ENCODE results near the gene TBC1D1.

Gene TBC1D1

GRCh38 chr4:37905533-37906169 lies 14.8 kb downstream of the TBC1D1 start:
- TF ChIP-seq BACH2 (CRISPR knock-in tag; IDR thresholded peaks at IDR 0.05; ENCODE audit: borderline replicate concordance) (no peak), ISL1 (CRISPR knock-in tag; IDR thresholded peaks at IDR 0.05) (no peak), ZC3H10 (CRISPR knock-in tag; IDR thresholded peaks at IDR 0.05) (no peak), TSHZ2 (CRISPR knock-in tag; IDR thresholded peaks at IDR 0.05) (no peak), TOX (CRISPR knock-in tag; IDR thresholded peaks at IDR 0.05; ENCODE audit: borderline replicate concordance) (no peak), ESRRG (CRISPR knock-in tag; IDR thresholded peaks at IDR 0.05) (no peak), POU6F1 (CRISPR knock-in tag; IDR thresholded peaks at IDR 0.05; ENCODE audit: borderline replicate concordance, low read depth) (no peak), PPARA (CRISPR knock-in tag; IDR thresholded peaks at IDR 0.05; ENCODE audit: borderline replicate concordance) (no peak), ARNTL (CRISPR knock-in tag; IDR thresholded peaks at IDR 0.05; ENCODE audit: borderline replicate concordance, low read depth) (no peak), SNAI2 (CRISPR knock-in tag; IDR thresholded peaks at IDR 0.05) (no peak)
- no peak for ATAC-seq

GRCh38 chr4:37908488-37909331 lies 17.8 kb downstream of the TBC1D1 start:
- ATAC-seq, result no peak; the same call in 2 of the 3 replicates
- TF ChIP-seq SNAI2 (CRISPR knock-in tag; IDR thresholded peaks at IDR 0.05) (no peak), TSHZ2 (CRISPR knock-in tag; IDR thresholded peaks at IDR 0.05) (no peak), CSDC2 (CRISPR knock-in tag; IDR thresholded peaks at IDR 0.05) (no peak), GLIS3 (CRISPR knock-in tag; IDR thresholded peaks at IDR 0.05) (no peak), OSR1 (CRISPR knock-in tag; IDR thresholded peaks at IDR 0.05) (no peak), CSRNP3 (CRISPR knock-in tag; IDR thresholded peaks at IDR 0.05) (no peak), RARB (CRISPR knock-in tag; IDR thresholded peaks at IDR 0.05) (no peak), ZC3H10 (CRISPR knock-in tag; IDR thresholded peaks at IDR 0.05) (no peak), TCF4 (CRISPR knock-in tag; IDR thresholded peaks at IDR 0.05; ENCODE audit: borderline replicate concordance) (no peak), ZNF70 (CRISPR knock-in tag; IDR thresholded peaks at IDR 0.05) (no peak), BACH2 (CRISPR knock-in tag; IDR thresholded peaks at IDR 0.05; ENCODE audit: borderline replicate concordance) (no peak), CREB5 (CRISPR knock-in tag; IDR thresholded peaks at IDR 0.05; ENCODE audit: low read depth) (no peak), ZFP30 (CRISPR knock-in tag; IDR thresholded peaks at IDR 0.05) (no peak), ZNF565 (CRISPR knock-in tag; conservative IDR thresholded peaks at IDR 0.05; ENCODE audit: low read depth) (no peak)
